ENCODE data around the gene TMCC1. TPM values are rescaled to one million over a fixed set of nuclear protein-coding genes. Genes with fewer than 3 reads are reported as not detected.

Gene TMCC1
- total RNA-seq, 1 donor from 2014 or later = 24.3 TPM

- no peak for TF ChIP-seq CTCF (conservative IDR thresholded peaks at IDR 0.05; ENCODE audit: low read depth, low read length)
- H3K4me3 ChIP-seq (ENCODE audit: low read depth, low read length) = no peak overlapping the region
- no peak for DNase-seq (ENCODE audit: low read depth)
These were observed 235.2 kb downstream of the TMCC1 start for GRCh38 chr3:129658110-129658843.

GRCh38 chr3:129657261-129658046, 236.1 kb downstream of the TMCC1 start:
- no peak overlapping the region for H3K4me3 ChIP-seq (ENCODE audit: low read depth, low read length)
- DNase-seq (ENCODE audit: low read depth) = no peak
- TF ChIP-seq CTCF (conservative IDR thresholded peaks at IDR 0.05; ENCODE audit: low read depth, low read length) = no peak

- peak overlapping the region; percentile 45 for H3K4me3 ChIP-seq (ENCODE audit: low read depth, low read length)
- no peak for DNase-seq (ENCODE audit: low read depth)
- TF ChIP-seq CTCF (conservative IDR thresholded peaks at IDR 0.05; ENCODE audit: low read depth, low read length) = no peak
These were observed 236.8 kb downstream of the TMCC1 start for GRCh38 chr3:129656659-129657247.

DNA sequence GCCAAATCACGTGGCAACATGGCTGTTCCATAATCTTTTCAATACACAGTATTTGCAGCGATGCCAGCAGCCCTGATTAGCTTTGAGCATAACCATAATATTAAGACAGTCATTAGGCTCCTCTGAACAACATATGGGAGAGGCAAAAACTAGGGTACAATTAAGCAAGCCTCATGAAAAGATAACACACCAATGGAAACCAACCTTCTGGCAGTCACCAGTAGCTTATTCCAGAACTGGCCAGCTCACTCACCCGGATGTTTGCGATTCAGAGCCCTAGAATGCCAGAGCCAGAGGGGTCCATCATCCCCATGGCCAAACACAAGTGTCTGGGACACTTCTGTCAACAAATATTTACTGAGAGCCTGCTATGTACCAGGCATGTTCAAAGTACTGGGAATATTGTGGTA, 238.2 kb downstream of the TMCC1 start:
- no peak for DNase-seq (ENCODE audit: low read depth)
- TF ChIP-seq CTCF (conservative IDR thresholded peaks at IDR 0.05; ENCODE audit: low read depth, low read length) = no peak

DNA sequence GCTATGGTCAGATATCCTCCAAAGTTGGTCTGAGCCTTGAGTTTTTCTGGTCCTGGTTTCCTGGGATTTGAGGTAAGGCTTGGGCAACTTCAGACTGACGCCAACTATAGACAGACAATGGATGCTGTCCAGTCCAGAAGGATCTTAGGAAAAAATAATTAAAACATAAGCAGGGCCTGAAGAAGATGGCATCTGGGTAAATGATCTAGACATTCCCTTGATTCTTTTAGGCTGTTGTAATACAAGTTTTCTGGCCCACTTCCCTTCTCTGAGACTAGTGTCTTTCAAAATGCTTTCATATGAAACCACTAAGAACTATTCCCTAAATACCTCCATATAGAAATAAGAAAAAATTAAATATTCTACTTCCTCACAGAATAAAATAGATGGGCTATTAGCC, 239.4 kb downstream of the TMCC1 start:
- H3K4me3 ChIP-seq (ENCODE audit: low read depth, low read length) = no peak overlapping the region
- no peak for TF ChIP-seq CTCF (conservative IDR thresholded peaks at IDR 0.05; ENCODE audit: low read depth, low read length)
- DNase-seq (ENCODE audit: low read depth) = no peak

More for the DNA sequence above, 238.2 kb downstream of the TMCC1 start:
- H3K4me3 ChIP-seq (ENCODE audit: low read depth, low read length) = peak overlapping the region; percentile 45

DNA sequence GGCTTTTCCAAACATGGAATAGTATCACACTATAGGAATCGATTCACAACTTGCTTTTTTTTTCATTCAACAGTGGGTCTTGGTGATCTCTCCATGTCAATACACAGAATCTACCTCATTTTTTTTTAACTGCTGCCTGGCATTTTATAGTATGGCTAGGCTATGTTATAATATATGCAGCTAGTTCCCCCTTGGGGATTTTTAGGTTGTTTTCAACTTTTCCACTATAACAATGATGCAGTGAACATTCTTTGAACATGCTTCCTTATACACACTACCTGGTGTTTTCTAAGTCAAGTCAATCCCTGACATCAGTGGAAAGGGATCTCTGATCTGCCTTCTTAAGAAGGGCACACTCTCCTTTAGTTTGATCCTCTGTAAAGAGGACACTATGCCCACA, 240.5 kb downstream of the TMCC1 start:
- no peak for DNase-seq (ENCODE audit: low read depth)
- no peak for TF ChIP-seq CTCF (conservative IDR thresholded peaks at IDR 0.05; ENCODE audit: low read depth, low read length)
- no peak overlapping the region for H3K4me3 ChIP-seq (ENCODE audit: low read depth, low read length)
